Measurements from ENCODE around the gene NCDN.

- TF ChIP-seq EZH2 (IDR thresholded peaks at IDR 0.05; ENCODE audit: insufficient read depth, poor library complexity, severe bottlenecking): no peak
- no peak for TF ChIP-seq EZH2phosphoT487 (IDR thresholded peaks at IDR 0.05; ENCODE audit: insufficient read depth, low read depth)
These were observed 5.6 kb downstream of the NCDN start for GRCh38 chr1:35563166-35563565.
